H1 (cell line): ENCODE data around the gene RPAP3. TPM values are rescaled to one million over a fixed set of nuclear protein-coding genes. Genes with fewer than 3 reads are reported as not detected.

Experiments used
- ATF2 ChIP-seq: IDR thresholded peaks from 2 replicates; pipeline ENCODE4 v1.6.1; 2012; ENCODE audit warnings: low read length, inconsistent platforms
- EP300 ChIP-seq, 2 experiments: IDR thresholded peaks; 1 replicate in 1 of 2; 2 replicates in 1 of 2; pipeline ENCODE4 v1.6.1; 2011 to 2012; ENCODE audit warnings: low read depth in 2 of 2, low read length in 2 of 2, mild to moderate bottlenecking in 2 of 2, borderline replicate concordance in 1 of 2, inconsistent platforms in 1 of 2, moderate library complexity in 1 of 2
- GABPA ChIP-seq: IDR thresholded peaks from 2 replicates; pipeline ENCODE4 v1.6.1; 2011; ENCODE audit warnings: mild to moderate bottlenecking, low read length, moderate library complexity, borderline replicate concordance; ENCODE audit not compliant: insufficient read depth
- KDM1A ChIP-seq: fragments of 200-600, 300-600 bp; sonication (generic); IDR thresholded peaks from 2 replicates; pipeline ENCODE4 v1.7.1; 2016; ENCODE audit warnings: mild to moderate bottlenecking, low read length, borderline replicate concordance
- MAX ChIP-seq: IDR thresholded peaks from 2 replicates; pipeline ENCODE4 v1.6.1; 2012; ENCODE audit warnings: inconsistent platforms
- RAD21 ChIP-seq, 2 experiments: IDR thresholded peaks in 1 of 2; conservative IDR thresholded peaks in 1 of 2; 2 replicates each; pipeline ENCODE4 v1.6.1; 2011; ENCODE audit warnings: low read depth in 2 of 2, low read length in 2 of 2, improper control_type of control experiment in 1 of 2, inconsistent platforms in 1 of 2, mild to moderate bottlenecking in 1 of 2, moderate library complexity in 1 of 2
- SIN3A ChIP-seq, 2 experiments: IDR thresholded peaks in 1 of 2; conservative IDR thresholded peaks in 1 of 2; 2 replicates each; pipeline ENCODE4 v1.6.1; 2011 to 2012; ENCODE audit warnings: low read length in 2 of 2, improper control_type of control experiment in 1 of 2, low read depth in 1 of 2, mild to moderate bottlenecking in 1 of 2
- TCF12 ChIP-seq: IDR thresholded peaks from 2 replicates; pipeline ENCODE4 v1.6.1; 2011; ENCODE audit warnings: low read depth, mild to moderate bottlenecking, low read length
- ZNF274 ChIP-seq: IDR thresholded peaks from 2 replicates; pipeline ENCODE4 v1.7.0; 2012; ENCODE audit warnings: low read length, borderline replicate concordance; ENCODE audit errors: extremely low read depth
- polyA plus RNA-seq, 7 experiments: library from polyadenylated mRNA; depleted of rRNA in 3 of 7; stranded (reverse) in 5 of 7; unstranded in 2 of 7; fragments of >200 nt in 5 of 7; fragments of 200-250 nt in 2 of 7; gene quantifications; 1 replicate in 5 of 7; 2 replicates in 1 of 7; 4 replicates in 1 of 7; pipeline versions ENCODE4 v1.2.1 to v1.2.3, GENCODE V29; 2011 to 2013; ENCODE audit warnings: missing spikeins in 2 of 7, mixed read lengths in 2 of 7
- total RNA-seq: library from RNA; stranded (reverse); fragmentation: NEBNext Ultra II Directional; extraction: Animal tissue kit (Norgen Biotek cat#: 25700); gene quantifications from 2 replicates; pipeline ENCODE4 v1.2.1, GENCODE V29; 2021

RPAP3 gene
- total and polyA plus RNA-seq, 2 of the 8 experiments (the other 6 are each of a cell fraction or from before 2014, with no cell fraction given): 6.4 to 60.5 TPM

GRCh38 chr12:47742253-47742825 is 36.5 kb upstream of the RPAP3 start (continued):
- TF ChIP-seq SIN3A (conservative IDR thresholded peaks at IDR 0.05 in 1 of 2, IDR thresholded peaks at IDR 0.05 in 1 of 2; ENCODE audit: low read depth in 1 of 2, low read length in 2 of 2) (0 out of 4 replicates have a peak, but pooled peaks of 1 of the 2 experiments have one; percentile 26), GABPA (0 out of 2 replicates have a peak, but pooled peaks have one; percentile 62), KDM1A (peak; percentile 61; the same call in 1 of the 2 replicates), EP300 (IDR thresholded peaks at IDR 0.05; ENCODE audit: borderline replicate concordance in 1 of 2, low read depth in 2 of 2, low read length in 2 of 2) (no peak), RAD21 (IDR thresholded peaks at IDR 0.05 in 1 of 2, conservative IDR thresholded peaks at IDR 0.05 in 1 of 2; ENCODE audit: low read depth in 2 of 2, low read length in 2 of 2) (peak; percentile 91 to 93), MAX (no peak), ATF2 (no peak), ZNF274 (no peak), TCF12 (no peak)
- TF ChIP-seq, all 59 proteins: peak for 6
